Islet precursor cell (in vitro differentiated cells): Measurements from ENCODE around the gene NOXA1.
"Not testable (repeated sequence)": the region's sequence is repeated elsewhere in the genome, so short reads cannot be mapped to it uniquely, and the experiment has no call there.

Source experiments
- DNase-seq: peaks from one replicate; pipeline ENCODE4 v3.0.0-alpha.2; 2018

Gene NOXA1, protein sequence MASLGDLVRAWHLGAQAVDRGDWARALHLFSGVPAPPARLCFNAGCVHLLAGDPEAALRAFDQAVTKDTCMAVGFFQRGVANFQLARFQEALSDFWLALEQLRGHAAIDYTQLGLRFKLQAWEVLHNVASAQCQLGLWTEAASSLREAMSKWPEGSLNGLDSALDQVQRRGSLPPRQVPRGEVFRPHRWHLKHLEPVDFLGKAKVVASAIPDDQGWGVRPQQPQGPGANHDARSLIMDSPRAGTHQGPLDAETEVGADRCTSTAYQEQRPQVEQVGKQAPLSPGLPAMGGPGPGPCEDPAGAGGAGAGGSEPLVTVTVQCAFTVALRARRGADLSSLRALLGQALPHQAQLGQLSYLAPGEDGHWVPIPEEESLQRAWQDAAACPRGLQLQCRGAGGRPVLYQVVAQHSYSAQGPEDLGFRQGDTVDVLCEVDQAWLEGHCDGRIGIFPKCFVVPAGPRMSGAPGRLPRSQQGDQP

GRCh38 chr9:137422604-137423513 lies at the start of gene NOXA1, which contains the start of gene EXD3:
Gene NOXA1, plus strand, starts transcription at chr9:137423393. Its CDS starts 137 bp downstream, at chr9:137423530.
Gene EXD3, minus strand, starts transcription at chr9:137423162. Its CDS starts 27,805 bp downstream, at chr9:137395357.
- peak; percentile 95 for DNase-seq

DNA sequence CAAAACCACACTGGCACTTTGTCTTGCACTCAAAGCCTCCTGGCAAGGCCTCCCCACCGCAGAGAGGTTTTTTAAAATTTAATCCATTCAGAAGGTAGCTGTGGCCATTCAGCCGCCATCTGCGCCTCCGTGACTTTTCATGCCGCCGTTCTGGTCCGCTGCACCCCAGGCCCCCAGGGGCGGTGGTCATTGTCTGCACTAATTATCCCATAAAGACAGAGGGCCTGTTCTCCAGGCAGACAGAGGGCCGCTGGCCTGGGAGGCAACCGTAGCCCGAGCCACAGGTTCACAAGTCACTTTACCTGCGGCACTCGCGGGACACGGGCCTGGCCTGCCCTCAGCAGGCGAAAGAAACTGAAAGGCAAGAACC lies 49.6 kb upstream of the NOXA1 start:
- DNase-seq = no peak

DNA sequence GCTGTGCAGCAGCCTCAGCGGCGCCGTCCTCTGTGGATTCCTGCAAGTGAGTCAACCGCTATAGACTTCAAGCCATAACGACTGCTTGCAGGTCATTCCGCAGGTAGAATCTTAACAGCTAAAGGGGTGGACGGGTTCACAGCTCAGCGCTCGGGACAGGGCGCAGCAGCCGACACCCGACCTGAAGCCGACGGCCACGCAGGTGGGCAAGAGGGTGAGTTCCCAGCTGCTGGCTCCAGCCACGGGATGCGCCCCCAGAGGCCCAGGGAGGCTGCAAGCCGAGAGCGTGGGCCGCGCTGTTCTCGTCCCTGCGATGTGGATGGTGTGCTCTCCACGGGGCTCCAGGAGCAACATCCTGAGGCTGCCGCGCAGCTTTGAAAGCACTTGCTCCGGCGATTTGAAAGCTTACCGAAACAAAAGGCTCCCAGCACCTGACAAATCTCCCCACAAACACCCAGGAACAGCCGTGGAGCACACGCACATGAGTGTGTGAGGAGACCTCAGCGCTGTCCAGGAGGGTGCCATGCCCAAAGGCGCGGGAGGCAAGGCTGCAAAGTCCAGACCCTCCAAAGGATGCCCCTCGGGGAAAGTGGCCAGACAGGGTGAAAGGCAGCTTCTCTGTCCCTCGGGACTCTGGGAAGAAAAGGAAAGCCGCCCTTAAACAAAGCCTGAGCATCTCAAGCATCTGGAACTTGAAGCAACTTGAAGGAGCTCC lies 48.9 kb upstream of the NOXA1 start:
- no peak for DNase-seq

DNA sequence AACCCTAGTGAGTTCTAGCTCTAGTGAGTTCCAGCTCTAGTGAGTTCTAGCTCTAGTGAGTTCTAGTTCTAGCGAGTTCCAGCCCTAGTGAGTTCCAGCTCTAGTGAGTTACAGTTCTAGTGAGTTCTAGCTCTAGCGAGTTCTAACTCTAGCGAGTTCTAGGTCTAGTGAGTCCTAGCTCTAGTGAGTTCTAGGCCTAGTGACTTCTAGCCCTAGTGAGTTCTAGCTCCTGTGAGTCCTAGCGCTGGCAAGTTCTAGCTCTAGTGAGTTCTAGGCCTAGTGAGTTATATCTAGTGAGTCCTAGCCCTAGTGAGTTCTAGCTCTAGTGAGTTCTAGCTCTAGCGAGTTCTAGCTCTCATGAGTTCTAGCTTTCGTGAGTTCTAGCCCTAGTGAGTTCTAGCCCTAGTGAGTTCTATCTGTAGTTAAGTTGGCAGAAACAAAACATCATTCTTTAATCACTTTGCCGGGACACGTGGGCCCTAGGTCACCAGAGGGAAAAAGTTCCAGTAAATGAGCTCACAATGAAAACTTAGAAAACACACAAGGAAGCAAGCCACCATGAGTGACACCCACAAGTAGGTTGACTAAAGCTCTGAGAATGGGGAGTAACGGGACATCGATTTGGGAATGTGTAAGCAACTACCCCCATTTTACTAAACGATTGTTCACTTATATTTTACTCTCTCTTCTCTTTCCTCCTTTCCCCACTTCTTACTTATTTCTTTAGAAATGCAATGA lies 47.7 kb upstream of the NOXA1 start:
- DNase-seq = no peak

DNA sequence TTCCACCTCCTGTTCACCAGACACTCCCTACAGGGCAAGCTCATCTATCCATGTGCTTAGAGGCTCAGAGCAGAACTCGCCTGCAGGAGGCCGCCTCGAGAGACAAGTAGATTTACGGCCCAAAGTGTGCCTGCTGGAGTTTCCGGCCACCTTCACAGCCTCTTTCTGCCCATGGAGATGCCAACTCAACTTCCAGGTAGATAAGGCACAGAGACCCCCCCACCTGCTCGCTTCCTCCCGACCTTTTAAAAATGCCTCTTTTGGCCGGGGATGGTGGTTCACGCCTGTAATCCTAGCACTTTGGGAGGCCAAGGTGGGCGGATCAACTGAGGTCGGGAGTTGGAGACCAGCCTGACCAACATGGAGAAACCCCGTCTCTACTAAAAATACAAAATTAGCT lies 46.8 kb upstream of the NOXA1 start:
- DNase-seq = no peak

DNA sequence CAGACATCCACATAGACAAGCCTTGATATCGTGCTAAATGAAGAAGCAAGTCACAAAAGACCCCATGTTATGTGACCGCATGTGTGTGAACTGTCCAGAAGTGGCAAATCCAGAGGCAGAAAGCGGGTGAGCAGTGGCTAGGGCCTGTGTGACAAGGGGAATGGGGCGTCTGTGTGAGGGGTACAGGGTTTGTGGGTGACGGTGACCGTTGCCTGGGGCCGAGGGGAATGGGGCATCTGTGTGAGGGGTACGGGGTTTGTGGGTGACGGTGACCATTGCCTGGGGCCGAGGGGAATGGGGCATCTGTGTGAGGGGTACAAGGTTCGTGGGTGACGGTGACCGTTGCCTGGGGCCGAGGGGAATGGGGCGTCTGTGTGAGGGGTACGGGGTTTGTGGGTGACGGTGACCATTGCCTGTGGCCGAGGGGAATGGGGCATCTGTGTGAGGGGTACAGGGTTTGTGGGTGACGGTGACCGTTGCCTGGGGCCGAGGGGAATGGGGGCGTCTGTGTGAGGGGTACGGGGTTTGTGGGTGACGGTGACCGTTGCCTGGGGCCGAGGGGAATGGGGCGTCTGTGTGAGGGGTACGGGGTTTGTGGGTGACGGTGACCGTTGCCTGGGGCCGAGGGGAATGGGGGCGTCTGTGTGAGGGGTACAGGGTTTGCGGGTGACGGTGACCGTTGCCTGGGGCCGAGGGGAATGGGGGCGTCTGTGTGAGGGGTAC lies 44.3 kb upstream of the NOXA1 start:
- not testable (repeated sequence) for DNase-seq

- DNase-seq = no peak
Measured at GRCh38 chr9:137379761-137380161, 43.4 kb upstream of the NOXA1 start.

- DNase-seq = no peak
Measured at GRCh38 chr9:137380171-137380570, 43.0 kb upstream of the NOXA1 start.

DNA sequence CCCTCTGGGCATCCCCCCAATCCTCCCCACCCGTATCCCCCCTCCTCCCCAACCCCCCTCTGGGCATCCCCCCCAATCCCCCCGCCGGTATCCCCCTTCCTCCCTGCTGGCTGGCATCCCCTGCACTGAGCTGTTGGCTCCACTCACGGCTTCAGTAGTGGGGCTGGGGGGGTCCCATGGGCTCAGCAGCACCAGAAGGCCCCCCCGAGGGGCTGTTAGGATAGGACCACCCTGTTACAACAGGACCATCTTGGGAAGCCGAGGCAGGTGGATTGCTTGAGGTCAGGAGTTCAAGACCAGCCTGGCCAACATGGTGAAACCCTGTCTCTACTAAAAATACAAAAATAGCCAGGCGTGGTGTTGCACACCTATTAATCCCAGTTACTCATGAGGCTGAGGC lies 42.6 kb upstream of the NOXA1 start:
- DNase-seq = no peak

- DNase-seq = no peak
Measured at GRCh38 chr9:137381501-137382443, 41.4 kb upstream of the NOXA1 start.

GRCh38 chr9:137382444-137383080 lies 40.6 kb upstream of the NOXA1 start:
- DNase-seq = no peak

GRCh38 chr9:137383081-137383783 lies 40.0 kb upstream of the NOXA1 start:
- DNase-seq = no peak

- DNase-seq = no peak
Measured at GRCh38 chr9:137383784-137384756, 39.1 kb upstream of the NOXA1 start.

- DNase-seq = no peak
Measured at GRCh38 chr9:137385061-137385655, 38.0 kb upstream of the NOXA1 start.

DNA sequence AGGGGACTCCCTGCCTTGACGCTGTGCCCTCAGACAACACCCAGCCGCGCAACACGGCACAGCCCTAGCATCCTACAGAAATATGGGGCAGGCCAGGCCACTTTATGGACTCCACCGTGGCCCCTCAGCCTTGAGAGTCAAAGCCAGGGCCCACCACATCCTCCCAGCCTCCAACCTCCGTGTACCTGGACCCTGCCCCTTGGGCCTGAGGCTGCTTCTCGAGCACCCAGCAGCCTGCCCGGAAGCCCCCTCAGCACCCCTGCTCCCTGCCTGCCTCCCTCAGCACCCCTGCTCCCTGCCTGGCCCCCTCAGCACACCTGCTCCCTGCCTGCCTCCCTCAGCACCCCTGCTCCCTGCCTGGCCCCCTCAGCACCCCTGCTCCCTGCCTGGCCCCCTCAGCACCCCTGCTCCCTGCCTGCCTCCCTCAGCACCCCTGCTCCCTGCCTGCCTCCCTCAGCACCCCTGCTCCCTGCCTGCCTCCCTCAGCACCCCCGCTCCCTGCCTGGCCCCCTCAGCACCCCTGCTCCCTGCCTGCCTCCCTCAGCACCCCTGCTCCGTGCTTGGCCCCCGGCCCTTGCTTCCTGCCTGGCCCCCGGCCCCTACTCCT lies 36.6 kb upstream of the NOXA1 start:
- DNase-seq = not testable (repeated sequence)

GRCh38 chr9:137387114-137387890 lies 35.9 kb upstream of the NOXA1 start:
- DNase-seq = no peak
